Camera-type eye (tissue), 1 donor: ENCODE data around the gene GARIN5A. TPM values are rescaled to one million over a fixed set of nuclear protein-coding genes. Genes with fewer than 3 reads are reported as not detected.

Experiments used
- total RNA-seq: library from RNA; depleted of rRNA; stranded (reverse); fragments of >200 nt; gene quantifications from one replicate; pipeline ENCODE4 v1.2.3, GENCODE V29; 2014

The GARIN5A gene
- total RNA-seq, result 0.55 TPM

GRCh38 chr19:50476224-50476906 is at the start of gene GARIN5A, which contains the start of gene EMC10:
Gene GARIN5A (minus strand): TSS chr19:50476848. CDS start chr19:50476388, 460 bp downstream.
Gene EMC10 (plus strand): TSS chr19:50476507. CDS start chr19:50476545, 38 bp downstream.

GRCh38 chr19:50513746-50514345 is 37.2 kb upstream of the GARIN5A start, which contains the start of gene ASPDH:
Gene ASPDH (minus strand): TSS chr19:50513913. CDS start chr19:50513823, 90 bp downstream.

GRCh38 chr19:50511069-50511822 is 34.6 kb upstream of the GARIN5A start, which contains the start of gene JOSD2:
Gene JOSD2 (minus strand): TSS chr19:50511191. CDS start chr19:50510431, 760 bp downstream.

GRCh38 chr19:50432221-50433028 is 44.2 kb downstream of the GARIN5A start, which contains the start of gene MYBPC2:
Gene MYBPC2 (plus strand): TSS chr19:50432892. CDS start chr19:50432954, 62 bp downstream.

GRCh38 chr19:50418176-50419021 is 58.2 kb downstream of the GARIN5A start, which contains the start of gene SPIB:
Gene SPIB (plus strand): TSS chr19:50418938. CDS start chr19:50418963, 25 bp downstream.

Other genes with a start within 250 kb of the GARIN5A start
- gene KCNC3, start 147.5 kb downstream of the GARIN5A start, total RNA-seq, result 4.7 TPM
- 0.44 TPM for gene NAPSA, start 111.2 kb downstream of the GARIN5A start, total RNA-seq
- 31.7 TPM for gene NR1H2, start 100.4 kb downstream of the GARIN5A start, total RNA-seq
- gene POLD1, start 92.5 kb downstream of the GARIN5A start, total RNA-seq, result 24.5 TPM
- gene SPIB, start 57.9 kb downstream of the GARIN5A start, total RNA-seq, result 0.33 TPM
- 1.2 TPM for gene MYBPC2, start 44.0 kb downstream of the GARIN5A start, total RNA-seq
- 88.8 TPM for gene EMC10, start 341 bp downstream of the GARIN5A start, total RNA-seq
- gene JOSD2, start 34.3 kb upstream of the GARIN5A start, total RNA-seq, result 8.0 TPM
- gene ASPDH, start 37.1 kb upstream of the GARIN5A start, total RNA-seq, result not detected
- gene LRRC4B, start 91.6 kb upstream of the GARIN5A start, total RNA-seq, result 38.4 TPM
- gene SYT3, start 163.0 kb upstream of the GARIN5A start, total RNA-seq, result 6.8 TPM
- not detected for gene C19orf81, start 172.6 kb upstream of the GARIN5A start, total RNA-seq
- gene SHANK1, start 243.0 kb upstream of the GARIN5A start, total RNA-seq, result 12.0 TPM
- 38.8 TPM for gene CLEC11A, start 246.5 kb upstream of the GARIN5A start, total RNA-seq